Stomach (tissue), 9 donors: ENCODE results near the gene AIFM2. TPM values are rescaled to one million over a fixed set of nuclear protein-coding genes. Genes with fewer than 3 reads are reported as not detected.

Experiments
- DNase-seq, 2 donors: peaks; one replicate each; pipeline versions ENCODE4 v3.0.0 to v3.0.0-alpha.2; 2013 to 2019
- H3K27ac ChIP-seq, 5 donors: fragments of 200-600 bp in 4 of 5; sonication (generic) in 4 of 5; one replicate each; pipeline ENCODE4 v1.5.1; 2013 to 2019; ENCODE audit warnings: mild to moderate bottlenecking in 1 of 5, moderate library complexity in 1 of 5
- H3K27me3 ChIP-seq, 3 donors: fragments of 200-600 bp; sonication (generic); one replicate each; pipeline ENCODE4 v1.5.1; 2017 to 2019; ENCODE audit warnings: mixed run types in 1 of 3
- H3K36me3 ChIP-seq, 4 donors: fragments of 200-600 bp; sonication (generic); 1 replicate in 3 of 4; 2 replicates in 1 of 4; pipeline ENCODE4 v1.5.1; 2016 to 2019
- H3K4me1 ChIP-seq, 4 donors: fragments of 200-600 bp; sonication (generic); one replicate each; pipeline ENCODE4 v1.5.1; 2016 to 2019
- H3K4me3 ChIP-seq, 4 donors: fragments of 200-600 bp; sonication (generic) in 3 of 4; one replicate each; pipeline ENCODE4 v1.5.1; 2016 to 2019; ENCODE audit warnings: mild to moderate bottlenecking in 1 of 4
- H3K9me3 ChIP-seq, 4 donors: fragments of 200-600 bp; sonication (generic); one replicate each; pipeline ENCODE4 v1.5.1; 2016 to 2019
- EP300 ChIP-seq: sonication (generic); formaldehyde crosslinking; IDR thresholded peaks from one replicate; pipeline ENCODE4 v1.6.1; 2017; ENCODE audit warnings: antibody characterized with exemption
- POLR2A ChIP-seq, 4 donors: fragments of 450-650 bp; IDR thresholded peaks; one replicate each; pipeline ENCODE4 v1.6.1; 2016; ENCODE audit warnings: antibody characterized with exemption in 4 of 4, control low read depth in 2 of 4, mild to moderate bottlenecking in 1 of 4, moderate library complexity in 1 of 4
- POLR2AphosphoS5 ChIP-seq, 3 donors: sonication (generic); formaldehyde crosslinking; IDR thresholded peaks; one replicate each; pipeline ENCODE4 v1.6.1; 2016; ENCODE audit warnings: antibody characterized with exemption in 3 of 3
- WGBS, 5 donors: extraction: QIAGEN DNeasy Blood & Tissue Kit in 3 of 5; methylation state at CpG; one replicate each; pipeline versions ENCODE4 v1.1.5 to v1.1.7; 2013 to 2018; 5-methylcytosine and 5-hydroxymethylcytosine counted together
- intact Hi-C: fragments of 100-400 bp; cut with DNase I; formaldehyde crosslinking; loops from one replicate; pipeline ENCODE4 v1.15.1; 2023; ENCODE audit warnings: low total_unique reads
- polyA plus RNA-seq, 3 donors: library from polyadenylated mRNA; stranded (reverse); fragments of 200-250 nt; gene quantifications; one replicate each; pipeline ENCODE4 v1.2.3, GENCODE V29; 2013
- total RNA-seq, 5 donors: library from RNA; depleted of rRNA; stranded (reverse); fragments of >200 nt; gene quantifications; one replicate each; pipeline versions ENCODE4 v1.1.0 to v1.2.3, GENCODE V29; 2014 to 2016
- TF ChIP-seq, protein P1 (sequence below), 7 experiments: fragments of 450-650 bp in 4 of 7; fragments of 200-600 bp in 3 of 7; sonication (generic) in 3 of 7; IDR thresholded peaks; one replicate each; pipeline ENCODE4 v1.5.1; 2016 to 2019; ENCODE audit warnings: antibody characterized with exemption in 7 of 7, control low read depth in 2 of 7, mild to moderate bottlenecking in 1 of 7
- donor health status: healthy with polysubstance abuse.
- donor health status: Bipolar disorder and iron deficiency.
- donor health status: healthy.

The AIFM2 gene
- total and polyA plus RNA-seq, 8 donors = 4.5 to 14.5 (median 6.1) TPM

DNA sequence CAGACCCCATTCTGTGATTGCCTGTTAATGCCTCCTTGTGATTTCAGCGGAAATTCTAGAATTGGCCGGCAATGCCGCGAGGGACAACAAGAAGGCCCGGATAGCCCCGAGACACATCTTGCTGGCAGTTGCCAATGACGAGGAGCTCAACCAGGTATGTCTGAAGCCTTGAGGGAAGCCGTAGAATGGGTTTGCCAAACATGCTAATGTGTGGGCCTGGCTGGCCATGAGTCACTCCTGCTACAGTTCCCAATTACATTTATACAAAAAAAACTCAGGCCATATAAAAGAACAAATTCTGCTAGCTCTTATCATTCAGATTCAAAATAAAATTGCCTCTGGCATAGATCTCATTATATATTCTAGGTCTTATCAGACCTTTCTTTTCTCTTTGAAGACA, 42.6 kb downstream of the AIFM2 start:
- 91 to 97% (median 97%) methylated on average over 8 of the region's 8 CpGs for WGBS, 5 donors
- Histone ChIP-seq H3K27ac (no peak overlapping the region), H3K4me1 (no peaks in the 10 kb centered on the region), H3K4me3 (no peak overlapping the region), H3K36me3 (peaks cover 0 to 59% (median 29%) of the 10 kb centered on the region in 4 donors), H3K9me3 (no peaks in the 10 kb centered on the region), H3K27me3 (no peaks in the 10 kb centered on the region)
- intact Hi-C loops = no loop called here
- TF ChIP-seq, protein P1, sequence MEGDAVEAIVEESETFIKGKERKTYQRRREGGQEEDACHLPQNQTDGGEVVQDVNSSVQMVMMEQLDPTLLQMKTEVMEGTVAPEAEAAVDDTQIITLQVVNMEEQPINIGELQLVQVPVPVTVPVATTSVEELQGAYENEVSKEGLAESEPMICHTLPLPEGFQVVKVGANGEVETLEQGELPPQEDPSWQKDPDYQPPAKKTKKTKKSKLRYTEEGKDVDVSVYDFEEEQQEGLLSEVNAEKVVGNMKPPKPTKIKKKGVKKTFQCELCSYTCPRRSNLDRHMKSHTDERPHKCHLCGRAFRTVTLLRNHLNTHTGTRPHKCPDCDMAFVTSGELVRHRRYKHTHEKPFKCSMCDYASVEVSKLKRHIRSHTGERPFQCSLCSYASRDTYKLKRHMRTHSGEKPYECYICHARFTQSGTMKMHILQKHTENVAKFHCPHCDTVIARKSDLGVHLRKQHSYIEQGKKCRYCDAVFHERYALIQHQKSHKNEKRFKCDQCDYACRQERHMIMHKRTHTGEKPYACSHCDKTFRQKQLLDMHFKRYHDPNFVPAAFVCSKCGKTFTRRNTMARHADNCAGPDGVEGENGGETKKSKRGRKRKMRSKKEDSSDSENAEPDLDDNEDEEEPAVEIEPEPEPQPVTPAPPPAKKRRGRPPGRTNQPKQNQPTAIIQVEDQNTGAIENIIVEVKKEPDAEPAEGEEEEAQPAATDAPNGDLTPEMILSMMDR (IDR thresholded peaks at IDR 0.05) = no peak
- TF ChIP-seq POLR2AphosphoS5 (IDR thresholded peaks at IDR 0.05) (no peak), EP300 (no peak), POLR2A (IDR thresholded peaks at IDR 0.05) (no peak)
- no peak for DNase-seq

DNA sequence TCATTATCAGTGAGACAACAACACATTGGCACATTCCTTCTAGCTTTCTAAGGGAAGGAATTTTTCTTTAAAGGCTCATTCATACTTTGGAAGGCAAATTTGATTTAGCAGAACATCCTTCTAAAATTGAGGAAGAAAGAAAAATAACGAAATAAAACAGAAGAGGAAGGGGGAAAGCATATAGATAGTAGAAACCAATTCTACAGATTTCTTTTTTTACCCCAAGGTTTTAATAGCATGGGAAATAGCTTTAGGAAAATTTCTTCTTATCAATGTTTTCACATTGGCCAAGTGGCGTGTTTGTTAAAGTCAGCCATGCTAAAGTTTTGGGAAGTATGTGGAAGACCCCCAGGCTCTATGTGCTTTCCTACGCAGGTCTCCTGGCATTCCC, 44.3 kb downstream of the AIFM2 start:
- 80 to 91% (median 90%) methylated on average over 3 of the region's 3 CpGs for WGBS, 5 donors
- Histone ChIP-seq H3K27ac (no peak overlapping the region), H3K4me3 (no peak overlapping the region), H3K27me3 (no peaks in the 10 kb centered on the region), H3K9me3 (no peaks in the 10 kb centered on the region), H3K4me1 (no peaks in the 10 kb centered on the region), H3K36me3 (peaks cover 0 to 41% (median 16%) of the 10 kb centered on the region in 4 donors)
- DNase-seq = no peak
- TF ChIP-seq POLR2AphosphoS5 (IDR thresholded peaks at IDR 0.05) = no peak
- no peak for TF ChIP-seq EP300
- no peak for TF ChIP-seq POLR2A (IDR thresholded peaks at IDR 0.05)
- TF ChIP-seq, protein P1 (IDR thresholded peaks at IDR 0.05) = no peak
- intact Hi-C loops = no loop called here

DNA sequence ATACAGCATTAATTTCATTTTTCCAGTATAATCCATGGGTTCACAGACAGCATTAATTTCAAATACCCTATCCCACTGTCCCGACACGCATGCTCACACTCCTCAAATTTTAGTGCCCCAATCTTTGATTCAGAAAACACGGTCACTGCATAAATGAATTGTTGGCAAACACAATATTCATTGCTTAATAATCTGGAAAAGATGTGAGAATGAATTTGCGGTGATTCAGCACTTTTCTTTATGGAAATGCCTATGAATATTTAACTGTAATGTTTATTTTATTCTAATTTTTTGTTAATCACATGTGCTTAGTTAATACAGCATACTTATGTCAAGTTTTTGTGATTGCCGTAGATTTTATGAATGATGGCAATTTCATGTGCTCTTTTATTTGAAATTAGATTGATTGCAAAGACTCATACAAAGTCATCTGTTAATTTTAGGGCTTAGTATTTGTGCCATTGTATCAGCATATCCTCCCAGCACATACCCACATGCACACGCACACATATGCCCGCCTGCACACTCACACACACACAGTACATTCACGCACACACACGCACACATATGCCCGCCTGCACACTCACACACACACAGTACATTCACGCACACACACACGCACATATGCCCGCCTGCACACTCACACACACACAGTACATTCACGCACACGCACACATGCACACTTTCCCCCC, 44.9 kb downstream of the AIFM2 start:
- Histone ChIP-seq H3K27me3 (no peaks in the 10 kb centered on the region), H3K27ac (no peak overlapping the region), H3K9me3 (no peaks in the 10 kb centered on the region), H3K4me3 (no peak overlapping the region), H3K36me3 (peaks cover 0 to 36% (median 12%) of the 10 kb centered on the region in 4 donors), H3K4me1 (no peaks in the 10 kb centered on the region)
- intact Hi-C loops = no loop called here
- DNase-seq = no peak
- TF ChIP-seq, protein P1 (IDR thresholded peaks at IDR 0.05) = no peak
- TF ChIP-seq POLR2AphosphoS5 (IDR thresholded peaks at IDR 0.05) = no peak
- no peak for TF ChIP-seq POLR2A (IDR thresholded peaks at IDR 0.05)
- TF ChIP-seq EP300 = no peak
- 91 to 96% (median 94%) methylated on average over 15 of the region's 15 CpGs for WGBS, 5 donors

DNA sequence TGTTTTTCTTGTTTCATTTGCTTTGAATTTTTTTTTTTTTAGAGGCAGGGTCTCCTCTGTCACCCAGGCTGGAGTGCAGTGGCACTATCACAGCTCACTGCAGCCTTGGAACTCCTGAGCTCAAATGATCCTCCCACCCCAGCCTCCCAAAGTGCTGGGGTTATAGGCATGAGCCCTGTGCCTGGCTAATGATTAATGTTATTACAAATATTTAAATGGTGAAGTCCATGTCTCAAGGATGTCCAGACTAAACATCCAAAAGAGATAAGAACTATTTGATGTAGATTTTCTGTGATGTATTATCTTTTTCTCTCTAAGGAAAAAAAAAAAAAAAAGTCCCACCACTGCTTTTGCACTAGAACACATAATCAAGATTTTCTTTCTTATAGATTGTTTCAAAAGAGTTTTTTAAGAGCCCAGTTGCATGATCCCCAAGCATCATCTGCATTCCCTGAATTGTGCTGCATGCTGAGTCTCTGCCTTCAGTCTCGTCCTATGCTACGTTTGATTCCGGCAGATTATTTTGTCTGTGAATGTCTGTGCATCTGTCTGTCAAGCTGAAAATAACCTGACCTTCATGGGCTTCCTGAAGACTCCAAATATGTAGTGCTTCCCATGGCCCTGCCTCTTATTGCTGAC, 46.5 kb downstream of the AIFM2 start:
- no peak overlapping the region for H3K4me3 ChIP-seq
- TF ChIP-seq, protein P1 (IDR thresholded peaks at IDR 0.05) = no peak
- TF ChIP-seq POLR2AphosphoS5 (IDR thresholded peaks at IDR 0.05) = no peak
- no peak for TF ChIP-seq EP300
- TF ChIP-seq POLR2A (IDR thresholded peaks at IDR 0.05) = no peak
- H3K27me3 ChIP-seq = no peaks in the 10 kb centered on the region
- peaks cover 0 to 19% (median 2%) of the 10 kb centered on the region in 4 donors for H3K36me3 ChIP-seq
- 83 to 95% (median 87%) methylated on average over 3 of the region's 3 CpGs for WGBS, 5 donors
- intact Hi-C loops = no loop called here
- no peaks in the 10 kb centered on the region for H3K9me3 ChIP-seq
- no peak overlapping the region for H3K27ac ChIP-seq
- H3K4me1 ChIP-seq = no peaks in the 10 kb centered on the region
- DNase-seq = no peak
